ENCODE measurements around the gene DAPK1.

The DAPK1 gene

DNA sequence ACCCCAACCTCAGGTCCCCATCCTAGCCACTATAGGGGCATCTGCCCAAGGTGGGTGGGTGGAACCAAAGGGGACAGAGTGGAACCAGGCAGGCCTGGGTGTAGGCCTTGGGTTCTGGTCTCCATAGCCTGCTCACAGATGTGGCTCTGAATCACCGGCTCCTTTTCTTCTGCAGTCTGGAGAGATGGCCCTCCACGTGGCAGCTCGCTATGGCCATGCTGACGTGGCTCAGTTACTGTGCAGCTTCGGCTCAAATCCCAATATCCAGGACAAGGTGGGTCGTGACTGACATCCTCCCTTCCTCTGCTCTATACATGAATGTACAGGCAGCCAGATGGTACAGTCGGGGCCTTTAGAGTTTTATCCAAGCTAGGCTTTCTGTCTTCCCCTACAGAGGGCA is 150.9 kb downstream of the DAPK1 start:
- no peaks in the 10 kb centered on the region for H3K9me3 ChIP-seq (ENCODE audit: severe bottlenecking)
- H3K4me1 ChIP-seq (ENCODE audit: insufficient read depth, poor library complexity, severe bottlenecking), result no peaks in the 10 kb centered on the region
- no peak overlapping the region for H3K27ac ChIP-seq (ENCODE audit: poor library complexity, severe bottlenecking)
- H3K4me3 ChIP-seq (ENCODE audit: severe bottlenecking), result no peak overlapping the region
- ATAC-seq (ENCODE audit: low read depth) (no peak), DNase-seq (ENCODE audit: low spot score) (no peak)
- TF ChIP-seq, protein P1, sequence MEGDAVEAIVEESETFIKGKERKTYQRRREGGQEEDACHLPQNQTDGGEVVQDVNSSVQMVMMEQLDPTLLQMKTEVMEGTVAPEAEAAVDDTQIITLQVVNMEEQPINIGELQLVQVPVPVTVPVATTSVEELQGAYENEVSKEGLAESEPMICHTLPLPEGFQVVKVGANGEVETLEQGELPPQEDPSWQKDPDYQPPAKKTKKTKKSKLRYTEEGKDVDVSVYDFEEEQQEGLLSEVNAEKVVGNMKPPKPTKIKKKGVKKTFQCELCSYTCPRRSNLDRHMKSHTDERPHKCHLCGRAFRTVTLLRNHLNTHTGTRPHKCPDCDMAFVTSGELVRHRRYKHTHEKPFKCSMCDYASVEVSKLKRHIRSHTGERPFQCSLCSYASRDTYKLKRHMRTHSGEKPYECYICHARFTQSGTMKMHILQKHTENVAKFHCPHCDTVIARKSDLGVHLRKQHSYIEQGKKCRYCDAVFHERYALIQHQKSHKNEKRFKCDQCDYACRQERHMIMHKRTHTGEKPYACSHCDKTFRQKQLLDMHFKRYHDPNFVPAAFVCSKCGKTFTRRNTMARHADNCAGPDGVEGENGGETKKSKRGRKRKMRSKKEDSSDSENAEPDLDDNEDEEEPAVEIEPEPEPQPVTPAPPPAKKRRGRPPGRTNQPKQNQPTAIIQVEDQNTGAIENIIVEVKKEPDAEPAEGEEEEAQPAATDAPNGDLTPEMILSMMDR (IDR thresholded peaks at IDR 0.05; ENCODE audit: poor library complexity, severe bottlenecking), result no peak
- no peaks in the 10 kb centered on the region for H3K27me3 ChIP-seq (ENCODE audit: insufficient read depth, poor library complexity, severe bottlenecking)
- no peaks in the 10 kb centered on the region for H3K36me3 ChIP-seq (ENCODE audit: low read depth)

DNA sequence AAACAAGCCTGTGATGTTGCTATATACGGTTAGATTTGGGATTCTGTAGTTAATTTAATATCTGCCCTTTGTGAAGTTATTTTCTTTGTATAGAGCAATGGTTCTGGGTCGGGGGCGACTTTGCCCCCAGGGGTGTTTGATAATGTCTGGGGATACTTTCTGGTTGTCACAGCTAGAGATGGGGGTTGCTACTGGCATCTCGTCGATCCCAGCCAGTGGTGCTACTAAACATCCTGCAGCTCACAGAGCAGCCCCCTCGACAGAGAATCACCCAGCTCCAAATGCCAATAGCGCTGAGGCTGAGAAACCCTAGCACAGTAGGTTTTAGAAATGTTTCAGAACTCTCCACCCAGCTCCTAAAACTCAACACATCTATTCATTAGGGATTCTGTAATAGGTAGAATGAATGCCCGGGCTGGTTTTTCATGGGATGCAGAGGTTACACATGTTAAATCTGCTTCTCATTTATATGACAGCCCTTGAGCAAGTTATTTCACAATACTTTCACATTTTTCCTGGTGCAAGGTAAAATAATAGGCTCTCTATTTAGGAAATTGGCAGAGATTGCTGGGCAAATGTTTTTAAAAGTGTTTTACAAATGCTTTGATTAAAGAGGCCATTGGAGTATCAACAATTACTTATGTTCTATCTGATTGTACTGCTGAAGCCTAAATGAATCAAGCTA is 153.1 kb downstream of the DAPK1 start:
- no peak for DNase-seq (ENCODE audit: low spot score)
- ATAC-seq (ENCODE audit: low read depth), result no peak
- Histone ChIP-seq H3K27me3 (ENCODE audit: insufficient read depth, poor library complexity, severe bottlenecking) (no peaks in the 10 kb centered on the region), H3K27ac (ENCODE audit: poor library complexity, severe bottlenecking) (no peak overlapping the region), H3K9me3 (ENCODE audit: severe bottlenecking) (no peaks in the 10 kb centered on the region), H3K4me1 (ENCODE audit: insufficient read depth, poor library complexity, severe bottlenecking) (no peaks in the 10 kb centered on the region), H3K4me3 (ENCODE audit: severe bottlenecking) (no peak overlapping the region), H3K36me3 (ENCODE audit: low read depth) (no peaks in the 10 kb centered on the region)
- TF ChIP-seq, protein P1 (IDR thresholded peaks at IDR 0.05; ENCODE audit: poor library complexity, severe bottlenecking), result no peak

- DNase-seq (ENCODE audit: low spot score), result no peak
- no peak overlapping the region for H3K4me3 ChIP-seq (ENCODE audit: severe bottlenecking)
- no peaks in the 10 kb centered on the region for H3K36me3 ChIP-seq (ENCODE audit: low read depth)
- H3K27ac ChIP-seq (ENCODE audit: poor library complexity, severe bottlenecking), result no peak overlapping the region
- TF ChIP-seq, protein P1 (IDR thresholded peaks at IDR 0.05; ENCODE audit: poor library complexity, severe bottlenecking), result no peak
- no peaks in the 10 kb centered on the region for H3K4me1 ChIP-seq (ENCODE audit: insufficient read depth, poor library complexity, severe bottlenecking)
- H3K27me3 ChIP-seq (ENCODE audit: insufficient read depth, poor library complexity, severe bottlenecking), result no peaks in the 10 kb centered on the region
- H3K9me3 ChIP-seq (ENCODE audit: severe bottlenecking), result no peaks in the 10 kb centered on the region
- ATAC-seq (ENCODE audit: low read depth), result no peak
Measured at GRCh38 chr9:87651431-87651830, 153.8 kb downstream of the DAPK1 start.

- Histone ChIP-seq H3K4me1 (ENCODE audit: insufficient read depth, poor library complexity, severe bottlenecking) (no peaks in the 10 kb centered on the region), H3K36me3 (ENCODE audit: low read depth) (no peaks in the 10 kb centered on the region), H3K27ac (ENCODE audit: poor library complexity, severe bottlenecking) (no peak overlapping the region), H3K4me3 (ENCODE audit: severe bottlenecking) (no peak overlapping the region), H3K9me3 (ENCODE audit: severe bottlenecking) (no peaks in the 10 kb centered on the region), H3K27me3 (ENCODE audit: insufficient read depth, poor library complexity, severe bottlenecking) (no peaks in the 10 kb centered on the region)
- ATAC-seq (ENCODE audit: low read depth) (no peak), DNase-seq (ENCODE audit: low spot score) (no peak)
- TF ChIP-seq, protein P1 (IDR thresholded peaks at IDR 0.05; ENCODE audit: poor library complexity, severe bottlenecking), result no peak
Measured at GRCh38 chr9:87653941-87654340, 156.3 kb downstream of the DAPK1 start.

DNA sequence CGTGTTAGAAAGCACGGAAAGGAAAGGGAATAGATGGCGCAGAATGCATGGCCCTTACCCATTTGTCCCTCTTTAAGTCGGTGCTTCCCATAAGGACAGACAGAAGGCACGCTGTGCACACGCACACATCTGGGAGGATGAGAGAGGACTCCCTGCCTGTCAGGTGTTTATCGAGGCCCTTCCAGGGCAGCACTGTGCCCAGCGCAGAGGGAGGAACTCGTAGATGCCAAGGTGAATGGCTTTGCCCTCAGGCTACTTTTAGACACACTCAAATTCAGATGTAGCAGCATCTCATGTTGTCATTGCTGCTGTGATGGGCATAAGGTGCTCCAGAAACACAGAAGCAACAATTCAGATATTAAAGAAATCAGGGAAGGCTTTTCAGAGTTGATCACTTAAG is 158.1 kb downstream of the DAPK1 start:
- H3K36me3 ChIP-seq (ENCODE audit: low read depth), result no peaks in the 10 kb centered on the region
- no peaks in the 10 kb centered on the region for H3K27me3 ChIP-seq (ENCODE audit: insufficient read depth, poor library complexity, severe bottlenecking)
- TF ChIP-seq, protein P1 (IDR thresholded peaks at IDR 0.05; ENCODE audit: poor library complexity, severe bottlenecking), result no peak
- no peak overlapping the region for H3K27ac ChIP-seq (ENCODE audit: poor library complexity, severe bottlenecking)
- ATAC-seq (ENCODE audit: low read depth), result no peak
- no peak for DNase-seq (ENCODE audit: low spot score)
- H3K4me3 ChIP-seq (ENCODE audit: severe bottlenecking), result no peak overlapping the region
- no peaks in the 10 kb centered on the region for H3K4me1 ChIP-seq (ENCODE audit: insufficient read depth, poor library complexity, severe bottlenecking)
- no peaks in the 10 kb centered on the region for H3K9me3 ChIP-seq (ENCODE audit: severe bottlenecking)

All from RWPE2 (cell line).